ENCODE results near the gene POLA2. TPM values are rescaled to one million over a fixed set of nuclear protein-coding genes. Genes with fewer than 3 reads are reported as not detected.
A peak's percentile ranks its signal among the peaks of the same experiment; 100 is the strongest.

POLA2 gene
- total and polyA plus RNA-seq, 3 donors from 2014 or later, result 21.9 to 27.6 (median 24.2) TPM

GRCh38 chr11:65315866-65316226 is 54.1 kb downstream of the POLA2 start:
- Histone ChIP-seq H3K36me3 (ENCODE audit: low read depth, missing control alignments) (no peaks in the 10 kb centered on the region), H3K4me3 (peak overlapping the region; percentile 69 to 95), H3K9me3 (no peaks in the 10 kb centered on the region), H3K27me3 (no peaks in the 10 kb centered on the region), H3K27ac (peak overlapping the region; percentile 64 to 81), H3K4me1 (peaks cover 24% of the 10 kb centered on the region)
- TF ChIP-seq POLR2A (IDR thresholded peaks at IDR 0.05) (no peak), CTCF (IDR thresholded peaks at IDR 0.05) (peak in 2 of 3 experiments; percentile 6 to 36)
- WGBS, 2 donors, result 7 to 13% methylated on average over 8 of the region's 8 CpGs
- DNase-seq, result no peak
- intact Hi-C loops (cut with DNase I; ENCODE audit: low total_unique reads), result loop anchor here (5.0 kb wide), 1 partner anchor 39 kb away; no protein-coding TSS in a partner anchor

DNA sequence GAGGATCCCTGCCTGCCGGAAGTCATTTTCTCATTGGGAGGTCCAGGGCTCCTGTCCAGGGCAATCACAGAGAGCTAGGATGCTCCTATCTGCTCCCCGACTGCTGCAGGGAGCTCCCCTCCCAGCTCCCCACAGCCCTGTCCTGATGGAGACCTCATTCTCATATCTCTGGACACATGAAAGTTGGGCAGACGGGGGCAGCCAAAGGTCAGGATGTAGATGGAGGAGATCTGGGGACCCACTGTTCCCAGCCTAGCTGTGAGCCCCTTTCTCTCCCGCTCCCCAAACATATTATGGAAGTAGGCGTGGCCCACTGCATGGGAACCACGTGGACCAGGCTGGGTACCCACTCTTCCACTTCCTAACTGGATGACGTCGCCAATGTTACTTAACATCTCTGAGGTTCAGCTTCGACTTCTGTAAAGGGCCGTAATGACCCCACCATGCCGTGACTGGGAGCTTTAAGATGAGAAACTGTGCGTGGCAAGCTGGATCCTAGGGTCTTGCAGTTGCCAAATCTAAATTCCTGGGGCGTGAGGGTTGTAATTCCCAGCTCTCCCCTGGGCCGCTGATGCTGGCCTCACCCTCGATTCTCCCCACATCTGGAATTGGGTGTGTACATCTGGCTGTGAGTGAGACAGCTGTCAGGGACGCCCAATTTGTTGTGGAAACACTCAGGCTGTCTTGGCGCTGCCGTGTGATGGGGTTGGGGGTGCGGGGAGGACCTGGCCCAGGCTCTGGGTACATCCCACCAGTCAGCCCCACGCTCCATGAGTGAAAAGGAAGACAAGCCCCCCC is 54.7 kb downstream of the POLA2 start:
- H3K4me1 ChIP-seq, result peaks cover 24% of the 10 kb centered on the region
- TF ChIP-seq POLR2A (IDR thresholded peaks at IDR 0.05) (no peak), CTCF (IDR thresholded peaks at IDR 0.05) (no peak)
- intact Hi-C loops (cut with DNase I; ENCODE audit: low total_unique reads), result loop anchor here (5.0 kb wide), 1 partner anchor 39 kb away; no protein-coding TSS in a partner anchor
- peak overlapping the region in 1 of 2 donors; percentile 31 for H3K27ac ChIP-seq
- peak; percentile 34 for DNase-seq
- no peaks in the 10 kb centered on the region for H3K9me3 ChIP-seq
- 22 to 34% methylated on average over 14 to 20 of the region's 20 CpGs for WGBS, 2 donors
- peak overlapping the region; percentile 69 to 95 for H3K4me3 ChIP-seq
- H3K27me3 ChIP-seq, result no peaks in the 10 kb centered on the region
- H3K36me3 ChIP-seq (ENCODE audit: low read depth, missing control alignments), result no peaks in the 10 kb centered on the region

GRCh38 chr11:65317025-65317786 is 55.4 kb downstream of the POLA2 start:
- Histone ChIP-seq H3K36me3 (ENCODE audit: low read depth, missing control alignments) (no peaks in the 10 kb centered on the region), H3K27me3 (no peaks in the 10 kb centered on the region), H3K4me1 (peaks cover 24% of the 10 kb centered on the region), H3K4me3 (no peak overlapping the region), H3K9me3 (no peaks in the 10 kb centered on the region), H3K27ac (peak overlapping the region in 1 of 2 donors; percentile 31)
- DNase-seq, result peak; percentile 63
- intact Hi-C loops (cut with DNase I; ENCODE audit: low total_unique reads), result loop anchor here (5.0 kb wide), 1 partner anchor 40 kb away; no protein-coding TSS in a partner anchor
- 20 to 33% methylated on average over 12 to 13 of the region's 13 CpGs for WGBS, 2 donors
- TF ChIP-seq POLR2A (IDR thresholded peaks at IDR 0.05) (no peak), CTCF (IDR thresholded peaks at IDR 0.05) (no peak)

GRCh38 chr11:65320386-65321075 is 58.8 kb downstream of the POLA2 start:
- intact Hi-C loops (cut with DNase I; ENCODE audit: low total_unique reads), result no loop called here
- Histone ChIP-seq H3K27ac (no peak overlapping the region), H3K4me3 (no peak overlapping the region), H3K9me3 (no peaks in the 10 kb centered on the region), H3K27me3 (no peaks in the 10 kb centered on the region), H3K36me3 (ENCODE audit: low read depth, missing control alignments) (no peaks in the 10 kb centered on the region), H3K4me1 (peaks cover 19% of the 10 kb centered on the region)
- TF ChIP-seq CTCF (IDR thresholded peaks at IDR 0.05) (no peak), POLR2A (IDR thresholded peaks at IDR 0.05) (no peak)
- WGBS, 2 donors, result 86 to 92% methylated on average over 17 to 22 of the region's 22 CpGs
- DNase-seq, result no peak

All from testis (tissue), 3 donors.